HG02642 (cell line): ENCODE measurements around the gene HCN1.
"Not testable (repeated sequence)": the region's sequence is repeated elsewhere in the genome, so short reads cannot be mapped to it uniquely, and the experiment has no call there.

Source experiments
- ATAC-seq: cut with Tn5 transposase; IDR thresholded peaks from one replicate; pipeline ENCODE4 v1.9.1; 2021; ENCODE audit warnings: mild to moderate bottlenecking; ENCODE audit not compliant: unreplicated experiment, poor library complexity

HCN1 gene

GRCh38 chr5:45440466-45440865 lies 255.7 kb downstream of the HCN1 start:
- no peak for ATAC-seq

GRCh38 chr5:45437752-45438151 lies 258.4 kb downstream of the HCN1 start:
- no peak for ATAC-seq

- no peak for ATAC-seq
These were observed 278.7 kb downstream of the HCN1 start for GRCh38 chr5:45417285-45417998.

GRCh38 chr5:45414620-45415573 lies 281.3 kb downstream of the HCN1 start:
- ATAC-seq: no peak

GRCh38 chr5:45411971-45412612 lies 284.1 kb downstream of the HCN1 start:
- no peak for ATAC-seq

- no peak for ATAC-seq
These were observed 285.7 kb downstream of the HCN1 start for GRCh38 chr5:45410304-45410995.

GRCh38 chr5:45408067-45408466 lies 288.1 kb downstream of the HCN1 start:
- no peak for ATAC-seq

GRCh38 chr5:45402804-45403455 lies 293.2 kb downstream of the HCN1 start:
- no peak for ATAC-seq

- ATAC-seq: no peak
These were observed 297.1 kb downstream of the HCN1 start for GRCh38 chr5:45399041-45399440.

GRCh38 chr5:45385321-45386058 lies 310.7 kb downstream of the HCN1 start:
- no peak for ATAC-seq

GRCh38 chr5:45383985-45384384 lies 312.2 kb downstream of the HCN1 start:
- ATAC-seq: no peak

- ATAC-seq: no peak
These were observed 313.6 kb downstream of the HCN1 start for GRCh38 chr5:45382583-45382982.

GRCh38 chr5:45376417-45376816 lies 319.8 kb downstream of the HCN1 start:
- no peak for ATAC-seq

GRCh38 chr5:45372629-45373028 lies 323.6 kb downstream of the HCN1 start:
- ATAC-seq: no peak

GRCh38 chr5:45371423-45371822 lies 324.8 kb downstream of the HCN1 start:
- not testable (repeated sequence) for ATAC-seq

GRCh38 chr5:45355189-45355992 lies 340.8 kb downstream of the HCN1 start:
- ATAC-seq: no peak

- ATAC-seq: no peak
These were observed 359.7 kb downstream of the HCN1 start for GRCh38 chr5:45336464-45336863.

- ATAC-seq: no peak
These were observed 360.2 kb downstream of the HCN1 start for GRCh38 chr5:45335978-45336377.
